DND-41 (cell line): ENCODE measurements around the gene BPIFA2.

Source experiments
- EZH2 ChIP-seq: IDR thresholded peaks from 3 replicates; pipeline ENCODE4 v1.6.1; 2012; ENCODE audit warnings: borderline replicate concordance, low read depth, mild to moderate bottlenecking, moderate library complexity, low read length, inconsistent platforms; ENCODE audit not compliant: severe bottlenecking
- TF ChIP-seq, protein P1 (sequence below): IDR thresholded peaks from 2 replicates; pipeline ENCODE4 v1.5.1; 2012; ENCODE audit warnings: borderline replicate concordance, low read length, moderate library complexity, mild to moderate bottlenecking; ENCODE audit not compliant: poor library complexity, severe bottlenecking; ENCODE audit errors: extremely low read depth

DNA sequence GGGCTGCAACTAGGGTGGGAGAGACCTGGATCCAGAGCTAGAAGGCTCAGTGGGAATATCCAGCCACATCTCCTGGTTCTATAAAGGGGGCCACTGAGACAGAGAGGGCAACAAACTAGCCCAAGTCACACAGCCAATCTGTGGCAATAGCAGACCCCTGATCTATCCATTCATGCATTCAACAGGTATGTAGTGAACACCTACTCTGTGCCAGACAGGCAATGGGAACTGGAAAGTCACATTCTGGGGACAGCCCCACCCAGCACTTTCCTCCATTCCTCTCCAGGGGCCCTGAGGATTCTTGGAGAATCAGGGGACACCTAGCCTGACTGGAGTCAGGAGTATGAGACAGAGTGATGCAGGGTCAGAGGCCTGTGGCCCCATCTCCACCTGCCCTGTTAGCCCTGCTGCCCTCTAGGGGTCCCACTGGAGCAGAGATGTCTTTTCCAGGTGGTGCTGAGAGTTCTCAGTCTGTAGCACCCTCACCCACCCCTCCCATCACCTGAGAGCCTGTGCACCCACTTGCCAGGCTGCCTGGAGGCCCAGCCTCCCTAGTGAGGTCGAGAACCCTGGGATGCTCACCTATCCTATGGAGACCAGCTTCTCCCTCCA, 13.6 kb downstream of the BPIFA2 start:
- TF ChIP-seq, protein P1, sequence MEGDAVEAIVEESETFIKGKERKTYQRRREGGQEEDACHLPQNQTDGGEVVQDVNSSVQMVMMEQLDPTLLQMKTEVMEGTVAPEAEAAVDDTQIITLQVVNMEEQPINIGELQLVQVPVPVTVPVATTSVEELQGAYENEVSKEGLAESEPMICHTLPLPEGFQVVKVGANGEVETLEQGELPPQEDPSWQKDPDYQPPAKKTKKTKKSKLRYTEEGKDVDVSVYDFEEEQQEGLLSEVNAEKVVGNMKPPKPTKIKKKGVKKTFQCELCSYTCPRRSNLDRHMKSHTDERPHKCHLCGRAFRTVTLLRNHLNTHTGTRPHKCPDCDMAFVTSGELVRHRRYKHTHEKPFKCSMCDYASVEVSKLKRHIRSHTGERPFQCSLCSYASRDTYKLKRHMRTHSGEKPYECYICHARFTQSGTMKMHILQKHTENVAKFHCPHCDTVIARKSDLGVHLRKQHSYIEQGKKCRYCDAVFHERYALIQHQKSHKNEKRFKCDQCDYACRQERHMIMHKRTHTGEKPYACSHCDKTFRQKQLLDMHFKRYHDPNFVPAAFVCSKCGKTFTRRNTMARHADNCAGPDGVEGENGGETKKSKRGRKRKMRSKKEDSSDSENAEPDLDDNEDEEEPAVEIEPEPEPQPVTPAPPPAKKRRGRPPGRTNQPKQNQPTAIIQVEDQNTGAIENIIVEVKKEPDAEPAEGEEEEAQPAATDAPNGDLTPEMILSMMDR = peak; percentile 24
- TF ChIP-seq EZH2 = no peak
